HG02973 (cell line): ENCODE results near the gene ADK.
A peak's percentile ranks its signal among the peaks of the same experiment; 100 is the strongest.

Source experiments
- ATAC-seq: cut with Tn5 transposase; IDR thresholded peaks from one replicate; pipeline ENCODE4 v1.9.1; 2021; ENCODE audit warnings: moderate library complexity; ENCODE audit not compliant: unreplicated experiment

The ADK gene

DNA sequence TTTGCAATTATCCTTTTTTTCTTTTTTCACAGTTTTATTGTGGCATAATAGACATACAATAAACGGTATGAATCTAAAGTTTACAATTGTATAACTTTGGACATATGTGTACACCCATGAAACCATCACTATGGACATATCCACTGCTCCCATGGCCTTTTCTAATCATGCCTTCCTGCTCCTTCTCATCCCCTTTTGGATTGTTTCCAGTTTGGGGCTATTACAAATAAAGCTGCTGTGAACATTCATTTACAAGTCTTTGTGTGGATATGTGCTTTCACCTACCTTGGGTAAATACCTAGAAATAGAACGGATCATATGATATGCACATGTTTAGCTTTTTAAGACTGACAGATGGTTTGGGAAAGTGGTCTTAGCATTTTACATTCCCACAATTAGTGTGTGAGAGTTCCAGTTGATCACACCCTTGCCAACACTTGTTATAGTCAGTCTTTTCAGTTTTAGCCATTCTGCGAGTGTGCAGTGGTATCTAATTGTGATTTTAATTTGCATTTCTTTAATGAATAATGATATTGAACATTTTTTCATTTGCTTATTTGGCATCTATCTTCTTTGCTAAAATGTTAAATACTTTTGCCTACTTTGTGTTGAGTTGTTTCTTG is 554.4 kb downstream of the ADK start:
- no peak for ATAC-seq

DNA sequence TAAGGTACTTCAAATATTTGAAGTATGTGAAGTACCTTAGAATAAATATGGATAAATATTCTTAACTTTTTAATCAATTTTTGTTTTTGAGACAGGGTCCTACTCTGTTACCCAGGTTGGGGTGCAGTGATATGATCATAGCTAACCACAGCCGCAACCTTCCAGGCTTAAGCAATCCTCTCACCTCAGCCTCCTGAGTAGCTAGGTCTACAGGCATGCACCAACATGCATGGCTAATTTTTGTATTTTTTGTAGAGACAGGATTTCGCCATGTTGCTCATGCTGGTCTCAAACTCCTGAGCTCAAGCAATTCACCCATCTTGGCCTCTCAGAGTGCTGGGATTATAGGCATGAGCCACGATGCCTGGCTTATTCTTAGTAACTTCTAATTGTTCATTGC is 555.9 kb downstream of the ADK start:
- ATAC-seq: no peak

DNA sequence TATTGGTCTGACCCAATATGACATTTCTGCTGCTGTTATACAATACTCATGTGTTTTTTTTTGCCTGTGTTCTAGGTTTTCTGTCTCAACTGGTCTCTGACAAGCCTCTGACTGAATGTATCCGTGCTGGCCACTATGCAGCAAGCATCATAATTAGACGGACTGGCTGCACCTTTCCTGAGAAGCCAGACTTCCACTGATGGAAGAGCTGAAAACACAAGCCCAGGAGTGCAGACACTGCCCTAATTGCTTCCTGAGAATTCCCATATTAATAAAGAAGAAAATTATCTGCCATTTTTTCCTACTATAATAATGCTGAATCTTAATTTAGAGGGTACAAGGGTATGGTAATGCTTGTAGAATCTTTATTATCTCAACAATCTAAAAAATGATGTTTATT is 557.2 kb downstream of the ADK start:
- no peak for ATAC-seq

DNA sequence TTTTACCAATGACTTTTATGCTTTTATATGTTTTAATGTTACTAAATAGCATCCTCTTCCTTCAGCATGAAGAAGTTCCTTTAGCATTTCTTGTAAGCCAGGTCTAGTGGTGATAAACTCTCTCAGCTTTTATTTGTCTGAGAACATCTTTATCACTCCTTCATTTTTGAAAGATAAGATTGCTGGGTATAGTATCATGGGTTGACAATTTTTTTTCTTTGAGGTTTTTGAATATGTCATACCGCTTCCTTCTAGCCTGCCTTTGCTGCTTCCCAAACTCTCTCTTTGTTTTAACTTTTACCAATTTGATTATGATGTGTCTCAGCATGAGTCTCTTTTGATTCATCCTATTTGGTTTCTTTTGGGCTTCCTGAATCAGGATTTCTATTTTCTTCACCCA is 567.2 kb downstream of the ADK start:
- ATAC-seq: no peak

DNA sequence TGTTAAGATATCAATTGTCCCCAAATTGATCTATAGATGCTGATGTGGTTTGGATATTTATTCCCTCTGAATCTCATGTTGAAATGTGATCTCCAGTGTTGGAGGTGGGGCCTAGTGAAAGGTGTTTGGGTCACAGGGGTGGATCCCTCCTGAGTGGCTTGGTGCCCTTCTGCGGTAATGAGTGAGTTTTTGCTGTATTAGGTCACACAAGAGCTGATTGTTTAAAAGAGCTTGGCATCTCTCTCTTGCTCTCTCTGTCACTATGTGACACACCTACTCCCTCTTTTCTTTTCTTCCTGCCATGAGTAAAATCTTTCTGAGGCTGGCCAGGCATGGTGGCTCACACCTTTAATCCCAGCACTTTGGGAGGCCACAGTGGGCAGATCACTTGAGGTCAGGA is 577.2 kb downstream of the ADK start:
- ATAC-seq: no peak

DNA sequence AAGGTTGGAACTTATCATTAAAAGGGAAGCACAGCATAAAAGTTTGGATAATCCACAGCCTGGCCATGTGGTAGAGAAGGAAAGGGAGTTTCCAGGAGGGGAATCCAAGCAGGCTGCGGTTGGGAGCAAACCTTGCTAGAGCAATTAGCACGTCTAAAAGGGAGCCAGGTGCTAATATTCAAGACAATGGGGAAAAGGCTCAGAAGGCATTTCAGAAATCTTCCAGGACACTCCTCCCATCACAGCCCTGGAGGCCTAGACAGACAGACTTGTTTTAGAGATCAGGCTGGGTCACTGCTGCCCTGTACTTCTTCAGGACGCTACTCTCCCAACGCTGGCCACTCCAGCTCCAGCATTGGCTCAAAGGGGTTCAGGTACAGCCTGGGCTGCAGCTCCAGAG is 579.2 kb downstream of the ADK start:
- no peak for ATAC-seq

DNA sequence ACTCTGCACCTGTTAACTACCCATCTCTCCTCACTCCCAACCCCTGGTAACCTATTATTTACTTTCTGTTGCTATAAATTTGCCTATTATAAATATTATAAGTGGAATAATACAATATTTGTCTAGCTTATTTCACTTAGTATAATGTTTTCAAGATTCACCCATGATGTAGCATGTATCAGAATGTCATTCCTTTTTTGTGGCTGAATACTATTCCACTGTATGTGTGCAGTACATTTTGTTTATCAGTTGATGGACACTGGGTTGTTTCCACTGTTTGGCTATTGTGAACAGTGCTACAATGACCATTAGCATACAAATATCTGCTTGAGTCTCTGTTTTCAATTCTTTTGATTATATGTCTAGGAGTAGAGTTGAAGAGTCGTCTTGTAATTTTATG is 582.6 kb downstream of the ADK start:
- no peak for ATAC-seq

DNA sequence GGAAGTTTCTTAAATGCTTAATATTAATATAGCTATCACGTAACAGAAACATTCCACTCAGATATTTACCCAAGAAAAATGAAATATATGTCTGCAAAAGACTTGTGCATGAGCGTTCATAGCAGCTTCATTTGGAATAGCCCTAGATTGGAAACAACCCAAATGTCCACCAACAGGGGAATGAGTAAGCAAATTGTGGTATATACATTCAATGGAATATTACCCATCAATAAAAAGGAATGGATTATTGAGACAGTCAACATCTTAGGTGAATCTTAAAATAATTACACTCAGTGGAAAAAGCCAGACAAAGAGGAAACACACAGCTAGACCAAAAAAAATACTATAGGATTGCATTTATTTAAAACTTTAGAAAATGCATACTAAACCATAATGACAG is 585.0 kb downstream of the ADK start:
- ATAC-seq: no peak

DNA sequence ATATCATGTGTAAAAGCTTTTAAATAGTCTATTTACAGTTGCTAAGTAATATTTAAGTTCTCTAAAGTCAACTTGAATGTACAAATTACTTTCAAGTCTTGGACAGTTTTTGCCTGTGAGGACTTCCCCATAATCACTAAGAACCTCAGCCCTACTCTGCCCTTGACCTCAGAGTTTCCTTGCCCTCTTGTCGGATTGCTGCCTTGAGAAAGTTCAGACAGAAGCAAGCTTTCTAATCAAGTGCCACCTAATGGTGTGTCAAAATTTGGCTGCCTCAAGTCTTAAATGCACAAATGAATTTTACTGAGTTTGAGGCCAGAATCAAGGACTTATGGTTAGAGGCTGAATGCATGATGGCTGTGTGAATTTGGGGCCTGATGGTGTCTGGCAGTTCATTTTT is 587.0 kb downstream of the ADK start:
- no peak for ATAC-seq

DNA sequence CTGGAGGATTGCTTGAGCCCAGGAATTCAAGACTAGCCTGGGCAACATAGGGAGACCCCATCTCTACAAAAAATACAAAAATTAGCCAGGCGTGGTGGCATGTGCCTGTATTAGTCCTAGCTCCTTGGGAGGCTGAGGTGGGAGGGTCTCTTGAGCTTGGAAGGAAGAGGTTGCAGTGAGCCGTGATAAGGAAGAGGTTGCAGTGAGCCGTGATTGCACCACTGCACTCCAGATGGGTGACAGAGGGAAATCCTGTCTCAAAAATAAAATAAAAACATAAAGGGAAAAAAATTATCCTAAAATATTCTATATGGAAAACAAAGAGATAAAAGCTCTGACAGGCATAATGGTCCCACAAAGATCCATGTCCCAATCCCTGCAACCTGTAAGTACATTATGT is 587.5 kb downstream of the ADK start:
- no peak for ATAC-seq

DNA sequence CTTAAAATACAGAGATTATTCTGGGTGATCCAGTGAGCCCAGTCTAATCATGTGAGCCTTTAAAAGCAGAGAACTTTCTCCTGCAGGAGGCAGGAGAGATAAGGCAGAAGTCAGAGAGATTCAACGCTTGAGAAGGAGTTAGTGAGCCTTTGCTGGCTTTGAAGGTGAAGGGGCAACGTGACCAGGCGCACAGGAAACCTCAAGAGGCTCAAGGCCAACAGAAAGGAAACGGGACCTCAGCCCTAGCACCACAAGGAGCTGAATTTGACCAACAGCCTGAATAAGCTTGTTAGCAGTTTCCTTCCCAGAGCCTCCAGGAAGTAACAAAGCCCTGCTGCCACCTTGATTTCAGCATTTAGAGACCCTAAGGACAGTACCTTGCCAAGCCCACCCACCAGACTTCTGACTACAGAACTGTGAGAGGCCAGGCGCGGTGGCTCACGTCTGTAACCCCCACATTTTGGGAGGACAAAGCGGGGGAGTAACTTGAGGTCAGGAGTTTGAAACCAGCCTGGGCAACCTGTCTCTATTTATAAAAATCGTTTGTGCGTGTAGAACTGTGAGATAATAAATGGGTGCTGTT is 588.1 kb downstream of the ADK start:
- peak; percentile 87 for ATAC-seq

DNA sequence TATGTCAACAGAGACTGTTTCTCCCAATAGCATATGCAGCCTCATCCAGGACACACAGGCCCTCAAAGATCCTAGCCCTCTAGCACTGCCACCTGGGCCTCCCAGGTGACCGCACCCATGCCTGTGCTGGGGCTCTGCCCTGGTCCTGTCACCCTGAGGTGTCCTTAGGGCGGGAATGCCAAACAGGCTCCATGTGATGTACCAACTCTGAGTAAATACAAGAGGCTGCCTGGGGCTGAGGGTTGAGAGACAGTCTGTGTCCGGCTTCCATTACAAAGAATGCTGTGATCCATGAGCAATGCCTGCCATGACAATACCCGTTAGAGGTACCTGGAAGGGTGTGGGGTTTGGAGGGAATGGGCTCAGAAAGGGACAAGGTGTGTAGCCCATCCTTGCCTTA is 592.4 kb downstream of the ADK start:
- ATAC-seq: no peak

DNA sequence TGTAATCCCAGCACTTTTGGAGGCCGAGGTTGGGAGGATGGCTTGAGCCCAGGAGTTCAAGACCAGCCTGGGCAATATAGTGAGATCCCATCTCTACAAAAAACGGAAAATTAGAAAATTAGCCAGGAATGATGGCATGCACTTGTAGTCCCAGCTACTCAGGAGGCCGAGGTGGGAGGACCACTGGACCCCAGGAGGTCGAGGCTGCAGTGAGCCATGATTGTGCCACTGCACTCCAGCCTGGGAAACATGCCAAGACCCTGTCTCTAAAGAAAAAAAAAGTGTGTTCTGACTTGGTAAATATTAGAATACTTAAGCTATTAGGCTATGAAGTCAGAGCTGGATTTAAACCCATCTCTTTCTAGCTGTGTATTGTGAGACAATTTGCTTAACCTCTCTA is 594.4 kb downstream of the ADK start:
- ATAC-seq: no peak

DNA sequence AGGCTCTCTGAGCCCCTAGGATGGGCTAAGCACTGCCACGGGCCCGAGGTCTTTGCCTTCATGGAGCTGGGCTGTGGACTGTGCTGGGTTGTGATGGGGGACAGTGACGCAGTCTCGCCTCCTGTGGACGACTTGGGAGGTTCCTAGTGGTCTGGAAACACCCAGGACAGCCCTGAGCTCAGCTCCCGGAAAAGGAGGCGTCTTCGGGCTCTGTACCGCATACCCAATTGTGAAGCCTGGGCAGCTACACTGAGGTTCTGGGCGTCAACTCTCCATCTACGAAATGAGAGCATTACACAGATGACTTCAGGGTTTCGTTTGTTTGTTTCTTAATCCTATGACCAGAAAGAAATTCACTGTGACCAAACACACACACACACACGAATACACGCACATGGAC is 595.8 kb downstream of the ADK start:
- ATAC-seq: no peak

DNA sequence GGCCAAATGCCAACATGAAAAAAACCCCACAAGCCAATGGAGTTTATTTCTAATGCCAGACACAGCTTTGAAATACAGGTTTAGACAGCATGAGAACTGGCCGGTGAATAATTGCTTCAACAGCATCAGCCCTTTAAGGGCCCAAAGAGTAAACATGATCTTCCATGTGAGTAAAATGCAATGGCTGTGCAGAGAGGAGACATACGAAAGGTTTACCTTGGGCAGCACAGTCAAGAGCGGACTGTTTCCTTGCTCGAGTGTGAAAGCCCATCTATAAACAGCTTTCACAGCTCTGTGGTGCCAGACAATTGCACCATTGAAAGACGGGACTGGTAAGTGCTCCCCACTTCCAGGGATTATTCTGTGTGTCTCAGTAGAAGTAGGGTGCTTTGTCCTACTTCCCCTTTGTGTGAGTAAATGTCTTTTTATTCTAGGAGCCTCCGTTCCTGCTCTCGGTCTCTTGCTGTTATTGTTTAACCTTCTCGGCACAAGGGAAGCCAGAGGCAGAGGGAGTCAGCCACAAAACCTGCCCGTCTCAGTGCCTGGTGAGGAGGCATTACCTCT is 597.5 kb downstream of the ADK start:
- ATAC-seq: no peak

DNA sequence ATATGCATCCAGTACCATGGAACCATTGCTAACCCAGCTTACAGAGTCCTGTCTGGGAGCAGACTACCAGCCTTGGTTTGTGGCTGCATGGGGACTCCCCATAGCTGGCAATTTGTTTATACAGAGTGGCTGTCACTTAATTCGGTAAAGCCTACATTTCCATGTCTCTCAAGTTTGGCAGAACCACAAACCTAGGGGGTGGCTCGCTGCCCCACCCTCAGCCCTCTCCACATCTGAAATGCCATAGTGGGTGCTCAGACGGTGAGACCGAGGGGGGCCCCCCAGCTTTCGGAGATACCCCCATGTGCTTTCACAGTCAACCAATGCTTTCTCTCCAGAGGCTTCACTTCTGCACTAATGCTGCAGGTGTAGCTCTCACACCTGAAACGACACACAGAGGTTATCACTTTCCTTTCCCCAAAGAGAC is 599.8 kb downstream of the ADK start:
- ATAC-seq: no peak

DNA sequence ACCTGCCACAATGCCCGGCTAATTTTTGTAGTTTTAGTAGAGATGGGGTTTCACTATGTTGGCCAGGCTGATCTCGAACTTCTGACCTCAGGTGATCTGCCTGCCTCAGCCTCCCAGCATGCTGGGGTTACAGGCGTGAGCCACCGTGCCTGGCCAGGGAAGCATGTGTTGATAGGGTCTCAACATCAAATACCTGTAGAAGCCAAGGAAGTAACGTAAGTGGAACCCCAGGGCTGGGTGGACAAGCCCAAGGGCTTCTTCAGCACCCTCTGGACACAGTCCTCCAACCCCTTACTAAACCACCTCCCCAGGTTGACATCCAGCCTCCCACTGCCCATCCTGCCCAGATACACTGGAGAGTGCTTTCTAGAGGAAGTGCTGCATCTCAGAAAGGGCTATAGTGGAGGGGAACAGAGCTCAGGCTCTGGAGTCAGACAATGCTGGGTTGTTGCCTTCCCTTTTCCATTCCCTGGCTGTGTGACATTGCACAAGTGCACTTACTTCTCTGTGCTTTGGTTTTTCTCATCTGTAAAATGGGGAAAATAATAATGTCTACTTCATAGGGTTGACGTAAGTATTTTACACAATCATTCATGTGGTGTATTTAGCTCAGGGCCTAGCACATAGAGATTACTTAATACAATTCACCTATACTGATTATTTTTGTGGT is 601.5 kb downstream of the ADK start:
- no peak for ATAC-seq

DNA sequence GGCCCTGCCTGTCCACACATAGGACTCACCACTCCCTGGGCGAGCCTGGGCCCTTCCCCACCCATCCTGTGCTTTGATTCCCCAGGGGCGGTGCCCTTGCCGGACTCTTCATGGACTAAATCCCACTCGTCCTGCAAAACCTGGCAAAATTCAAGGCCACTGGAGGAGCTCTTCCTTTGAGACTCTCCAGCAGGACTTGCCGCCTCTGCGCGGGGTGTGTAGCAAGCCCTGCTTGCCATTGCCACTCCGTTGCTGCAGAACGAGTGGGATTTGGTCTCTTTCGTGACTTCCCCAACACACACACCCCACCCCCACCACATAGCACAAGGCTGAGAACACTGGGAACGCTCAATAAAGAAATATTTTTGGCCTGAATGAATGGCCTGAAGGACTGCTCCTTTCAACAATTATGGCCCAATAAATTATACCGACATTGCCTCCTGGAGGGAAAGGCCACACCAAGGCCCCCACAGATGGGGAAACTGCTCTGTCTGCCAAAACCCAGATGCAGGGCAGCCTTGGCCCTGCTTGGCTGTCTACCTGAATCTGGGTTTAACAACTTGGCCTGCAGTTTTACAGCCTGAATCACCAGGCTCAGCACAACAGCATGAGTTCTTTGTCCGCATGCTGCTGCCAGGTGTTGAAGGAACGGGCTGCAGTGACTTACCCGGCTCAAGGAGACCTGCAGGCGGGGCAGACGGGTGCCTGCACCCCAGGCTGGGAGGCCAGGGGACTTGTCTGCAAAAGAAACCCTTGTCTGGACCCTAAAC is 602.6 kb downstream of the ADK start:
- ATAC-seq: no peak

DNA sequence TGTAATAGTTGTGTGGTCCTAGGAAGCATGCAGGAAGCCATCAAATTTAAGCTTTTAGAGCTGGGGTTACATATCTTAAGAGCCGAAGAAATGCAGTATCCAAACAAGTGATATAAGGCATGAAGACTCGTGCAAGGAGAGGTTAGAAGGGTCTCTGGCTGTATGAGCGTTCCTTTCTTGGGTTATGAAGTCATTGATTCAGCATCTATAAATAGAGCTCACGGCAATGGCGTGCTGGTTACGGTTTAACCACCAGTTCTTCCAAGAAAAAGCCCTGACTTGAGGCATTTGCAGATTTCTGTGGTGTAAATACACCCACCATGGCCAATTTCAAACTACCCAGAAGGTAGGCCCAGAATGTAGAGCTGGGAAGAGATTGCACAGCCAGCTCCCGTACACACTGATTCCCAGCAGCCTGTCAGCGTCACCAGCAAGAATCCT is 603.4 kb downstream of the ADK start:
- ATAC-seq: no peak

DNA sequence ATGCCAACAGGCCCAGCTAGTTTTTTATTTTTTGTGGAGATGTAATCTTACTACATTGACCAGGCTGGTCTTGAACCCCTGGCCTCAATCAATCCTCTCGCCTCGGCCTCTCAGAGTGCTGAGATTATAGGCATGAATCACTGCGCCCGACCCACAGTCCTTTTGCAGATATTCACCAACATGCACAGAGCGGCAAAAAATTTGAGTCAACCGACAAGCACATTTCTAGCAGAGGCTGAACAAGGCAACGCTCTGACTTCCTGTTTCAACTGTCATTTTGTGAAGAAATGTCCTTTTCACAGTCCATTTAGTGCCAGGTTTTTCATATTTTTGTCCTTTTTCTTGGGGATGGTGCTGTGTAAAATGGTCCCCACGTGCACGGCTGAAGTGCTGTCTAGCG is 604.3 kb downstream of the ADK start:
- ATAC-seq: no peak
